ENCODE results near the gene IL1RAPL1.

- TF ChIP-seq CTCF (IDR thresholded peaks at IDR 0.05) (no peak), POLR2A (IDR thresholded peaks at IDR 0.05) (no peak), POLR2AphosphoS5 (IDR thresholded peaks at IDR 0.05) (no peak)
Observed at GRCh38 chrX:29225670-29226069, 638.4 kb downstream of the IL1RAPL1 start.

Measured in breast epithelium (tissue), 3 donors.